M059J (cell line): ENCODE measurements around the gene SAP30. TPM values are rescaled to one million over a fixed set of nuclear protein-coding genes. Genes with fewer than 3 reads are reported as not detected.

ENCODE experiments used
- DNase-seq: peaks from one replicate; pipeline ENCODE4 v3.0.0-alpha.2; 2012; ENCODE audit warnings: low read depth
- total RNA-seq: library from RNA; depleted of rRNA; stranded (reverse); fragments of >200 nt; shearing (Covaris generic); gene quantifications from 2 replicates; pipeline ENCODE4 v1.2.3, GENCODE V29; 2014; rRNA removed

The SAP30 gene
- total RNA-seq, 1 experiment from 2014 or later: 46.4 TPM

DNA sequence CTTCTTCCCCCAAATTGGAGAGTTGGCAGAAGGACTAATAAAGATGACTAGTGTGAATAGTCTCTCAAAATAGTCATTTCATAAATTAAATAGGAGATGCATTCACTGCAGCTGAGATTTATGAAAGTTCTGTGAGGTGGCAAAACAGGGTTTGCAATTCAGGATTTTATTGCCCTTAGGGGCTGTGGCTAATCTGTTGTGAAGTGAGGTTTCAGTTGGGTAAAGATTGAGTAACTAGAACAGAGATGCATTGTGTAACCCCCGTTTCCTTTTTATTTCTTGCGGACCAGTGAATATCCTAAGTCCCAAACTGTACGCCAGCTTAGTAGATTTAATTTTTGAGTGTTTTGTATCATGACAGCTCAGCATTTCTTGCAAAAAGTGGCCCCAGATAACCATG, 44.3 kb downstream of the SAP30 start:
- DNase-seq: peak; percentile 27

GRCh38 chr4:173415885-173416653, 45.3 kb downstream of the SAP30 start:
- no peak for DNase-seq

GRCh38 chr4:173417833-173418232, 47.1 kb downstream of the SAP30 start:
- peak; percentile 42 for DNase-seq

GRCh38 chr4:173418639-173419038, 47.9 kb downstream of the SAP30 start:
- DNase-seq: no peak

GRCh38 chr4:173420324-173420752, 49.6 kb downstream of the SAP30 start:
- DNase-seq: peak; percentile 28

GRCh38 chr4:173420801-173421200, 50.0 kb downstream of the SAP30 start:
- peak; percentile 7 for DNase-seq

GRCh38 chr4:173424899-173425805, 54.4 kb downstream of the SAP30 start:
- peak; percentile 74 for DNase-seq

DNA sequence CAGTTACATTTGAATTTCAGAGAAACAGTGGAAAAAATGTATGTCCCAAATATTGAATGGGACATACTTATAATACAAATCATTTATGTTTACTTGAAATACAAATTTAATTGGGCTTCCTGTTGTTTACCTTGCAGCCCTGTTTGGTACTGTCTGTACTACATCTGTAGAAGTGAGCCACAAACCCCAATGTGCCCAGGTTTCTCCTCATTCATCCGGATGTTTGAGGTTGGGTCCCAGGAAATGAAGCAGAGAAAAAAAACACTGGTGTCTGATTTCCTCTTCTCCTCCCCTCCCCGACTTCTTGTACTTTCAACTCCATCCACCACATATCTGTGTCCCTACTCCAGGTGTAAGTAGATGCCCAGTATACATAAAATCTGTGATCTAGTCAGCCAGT, 55.3 kb downstream of the SAP30 start:
- no peak for DNase-seq

Other genes with a start within 250 kb of the SAP30 start
- 23.8 and 37.6 TPM in 2 replicates for gene GALNT7, start 202.1 kb upstream of the SAP30 start, total RNA-seq
- gene HMGB2, start 36.6 kb upstream of the SAP30 start, total RNA-seq: 168 and 224 TPM in 2 replicates
- gene SCRG1, start 28.2 kb downstream of the SAP30 start, total RNA-seq: not detected in 2 replicates
- not detected in 2 replicates for gene HAND2, start 159.3 kb downstream of the SAP30 start, total RNA-seq